Activated CD8-positive, alpha-beta memory T cell treated with anti-CD3 and anti-CD28 coated beads for 1 hour (primary cell): Measurements from ENCODE around the gene EN2.

Experiments used
- DNase-seq, 2 donors: peaks; one replicate each; pipeline ENCODE4 v3.0.0-alpha.2; 2020; ENCODE audit warnings: low read depth in 1 of 2; ENCODE audit errors: extremely low read depth in 1 of 2

Gene EN2

DNA sequence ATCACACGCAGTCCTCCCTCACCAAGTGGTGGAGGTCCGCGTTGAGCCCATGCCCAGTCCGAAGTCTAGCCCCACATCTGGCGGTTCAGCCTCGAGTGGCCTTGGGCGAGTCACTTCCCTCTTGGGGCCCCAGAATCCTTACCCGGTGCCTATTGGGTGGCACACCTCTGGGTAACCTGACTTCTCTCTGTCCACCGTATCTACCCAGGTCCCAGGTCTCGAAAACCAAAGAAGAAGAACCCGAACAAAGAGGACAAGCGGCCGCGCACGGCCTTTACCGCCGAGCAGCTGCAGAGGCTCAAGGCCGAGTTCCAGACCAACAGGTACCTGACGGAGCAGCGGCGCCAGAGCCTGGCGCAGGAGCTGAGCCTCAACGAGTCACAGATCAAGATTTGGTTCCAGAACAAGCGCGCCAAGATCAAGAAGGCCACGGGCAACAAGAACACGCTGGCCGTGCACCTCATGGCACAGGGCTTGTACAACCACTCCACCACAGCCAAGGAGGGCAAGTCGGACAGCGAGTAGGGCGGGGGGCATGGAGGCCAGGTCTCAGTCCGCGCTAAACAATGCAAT, 4.3 kb downstream of the EN2 start:
- DNase-seq, result no peak

DNA sequence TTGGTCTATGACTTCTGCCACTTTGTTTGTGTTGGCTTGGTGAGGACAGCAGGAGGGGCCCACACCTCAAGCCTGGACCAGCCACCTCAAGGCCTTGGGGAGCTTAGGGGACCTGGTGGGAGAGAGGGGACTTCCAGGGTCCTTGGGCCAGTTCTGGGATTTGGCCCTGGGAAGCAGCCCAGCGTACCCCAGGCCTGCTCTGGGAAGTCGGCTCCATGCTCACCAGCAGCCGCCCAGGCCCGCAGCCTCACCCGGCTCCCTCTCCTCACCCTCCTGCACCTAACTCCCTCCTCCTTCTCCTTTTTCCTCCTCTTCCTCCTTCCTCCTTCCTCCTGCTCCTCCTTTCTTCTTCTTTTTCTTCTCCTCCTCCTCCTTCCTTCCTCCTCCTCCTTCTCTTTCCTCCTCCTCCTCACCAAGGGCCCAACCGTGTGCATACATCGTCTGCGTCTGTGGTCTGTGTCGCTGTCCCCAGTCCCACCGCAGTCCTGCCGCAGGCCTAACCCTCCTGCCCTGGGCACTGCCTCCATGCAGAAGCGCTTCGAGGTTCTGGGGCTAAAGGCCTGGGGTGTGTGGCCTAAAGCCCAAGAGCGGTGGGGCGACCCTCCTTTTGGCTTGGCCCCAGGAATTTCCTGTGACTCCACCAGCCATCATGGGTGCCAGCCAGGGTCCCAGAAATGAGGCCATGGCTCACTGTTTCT, 5.3 kb downstream of the EN2 start:
- DNase-seq, result no peak

GRCh38 chr7:155464183-155464582, 6.3 kb downstream of the EN2 start:
- DNase-seq, result no peak

DNA sequence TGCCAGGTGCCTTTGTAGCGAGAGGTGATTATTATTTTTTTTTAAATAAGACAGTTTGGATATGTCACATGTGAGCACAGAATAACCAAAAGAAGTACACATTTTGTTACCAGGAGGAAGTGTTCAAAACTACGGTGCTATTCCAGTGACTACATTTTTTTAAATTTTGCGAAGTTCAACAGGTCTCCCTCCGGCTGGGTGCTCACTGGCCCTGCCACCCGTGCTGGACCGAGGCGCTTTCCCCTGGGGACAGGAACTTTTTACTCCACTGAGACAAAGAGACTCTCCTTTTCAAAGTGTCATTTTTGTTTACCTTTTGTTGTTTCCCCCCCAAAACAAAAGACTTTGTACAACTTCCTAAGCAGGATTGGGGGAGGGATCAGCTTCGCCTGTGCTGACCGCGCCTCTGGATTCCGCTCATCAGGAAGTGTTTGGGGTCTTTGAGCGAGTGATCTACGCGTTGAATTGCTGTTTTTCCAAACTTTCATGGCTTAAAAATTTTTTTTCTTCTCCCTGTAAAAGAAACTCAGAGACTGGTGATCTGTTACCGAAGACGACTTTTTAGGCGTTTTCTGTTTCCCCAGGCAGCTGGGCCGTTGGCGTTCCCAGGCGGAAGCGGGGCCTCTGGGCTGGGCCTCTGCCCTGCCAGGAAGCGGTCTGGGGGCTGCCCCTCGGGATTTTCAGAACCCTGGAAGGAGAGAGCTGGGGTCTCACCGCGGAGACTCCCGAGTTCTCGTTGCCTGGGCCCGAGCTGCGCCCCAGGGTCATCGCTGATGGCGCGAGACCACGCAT, 7.2 kb downstream of the EN2 start:
- no peak for DNase-seq

GRCh38 chr7:155465761-155466141, 7.8 kb downstream of the EN2 start:
- no peak for DNase-seq

- DNase-seq, result no peak
Observed at GRCh38 chr7:155466142-155466813, 8.3 kb downstream of the EN2 start.

DNA sequence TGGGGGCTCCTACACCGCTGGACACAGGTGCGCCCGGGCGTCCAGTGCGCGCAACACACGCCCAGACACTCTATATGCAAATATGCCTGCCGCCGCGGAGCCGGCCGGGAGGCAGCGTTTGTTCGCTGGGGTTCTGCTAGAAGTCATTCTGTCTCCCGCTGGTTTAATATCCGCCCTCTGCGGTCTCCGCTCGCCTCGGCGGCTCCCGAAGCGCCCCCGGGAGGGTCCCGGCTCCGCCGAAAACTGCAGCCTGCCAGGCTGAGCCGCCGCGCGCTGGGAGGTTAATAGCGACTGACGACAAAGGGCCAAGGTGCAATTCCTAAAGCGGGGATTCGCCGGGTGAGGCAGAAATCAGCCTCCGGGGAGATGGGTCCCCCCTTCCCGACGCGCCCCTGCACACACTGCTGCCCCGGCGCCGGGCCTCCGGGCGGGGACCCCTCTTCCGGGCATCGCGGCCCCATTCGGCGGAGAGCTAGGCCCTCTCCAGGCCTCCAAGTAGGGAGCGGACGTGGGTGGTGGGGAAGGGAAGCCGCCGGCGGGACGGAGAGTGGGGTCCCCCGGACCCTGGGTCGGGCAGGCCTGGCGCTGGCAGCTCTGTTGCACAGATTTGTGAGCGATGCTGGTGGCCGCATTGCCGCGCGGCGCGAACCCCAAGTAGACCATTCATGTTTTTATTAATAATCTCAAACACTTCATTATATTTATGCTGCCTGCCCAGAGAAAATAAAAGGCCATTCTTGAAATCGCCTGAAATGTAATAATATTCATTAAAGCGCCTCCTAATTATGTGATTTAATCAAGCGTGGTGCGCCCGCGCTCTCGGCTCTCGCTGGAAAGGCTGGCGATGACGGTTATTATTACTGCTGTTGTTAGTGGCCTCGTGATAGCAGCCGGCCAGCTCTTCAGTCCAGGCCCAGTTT, 9.1 kb downstream of the EN2 start:
- no peak for DNase-seq

- DNase-seq, result no peak
Observed at GRCh38 chr7:155467846-155468784, 10.2 kb downstream of the EN2 start.

DNA sequence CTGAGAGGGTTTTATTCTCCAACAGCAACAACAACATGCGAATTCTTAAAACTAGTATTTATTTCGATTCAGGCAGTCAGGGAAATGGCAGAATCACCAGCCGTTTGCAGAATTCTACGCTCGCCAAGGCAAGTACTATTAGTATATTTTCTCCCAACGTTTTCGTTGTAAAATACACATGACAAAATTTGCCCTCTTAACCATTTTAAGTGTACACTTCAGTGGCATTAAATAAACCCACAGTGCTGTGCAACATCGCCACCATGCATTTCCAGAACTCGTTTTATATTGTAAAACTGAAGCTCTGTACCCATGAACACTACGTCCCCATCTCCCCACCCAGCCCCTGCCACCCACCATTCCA, 10.8 kb downstream of the EN2 start:
- no peak for DNase-seq

- DNase-seq, result no peak
Observed at GRCh38 chr7:155469311-155470185, 11.6 kb downstream of the EN2 start.

DNA sequence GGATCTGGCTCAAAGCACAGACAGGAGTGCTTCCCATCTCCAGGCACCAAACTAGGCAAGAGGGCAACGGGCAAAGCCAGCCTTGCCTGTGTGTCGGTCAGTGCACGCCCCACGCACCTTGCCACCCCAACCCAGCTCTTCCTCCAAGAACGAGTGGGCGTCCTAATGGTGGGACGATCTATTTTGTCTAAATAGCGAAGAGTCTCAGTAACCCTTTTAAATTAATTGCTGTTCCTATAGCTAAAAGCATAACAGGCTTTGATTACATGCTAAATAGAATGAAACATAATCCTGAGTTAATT, 12.2 kb downstream of the EN2 start:
- no peak for DNase-seq

GRCh38 chr7:155470686-155471638, 13.0 kb downstream of the EN2 start:
- no peak for DNase-seq

GRCh38 chr7:155471718-155472117, 13.8 kb downstream of the EN2 start:
- DNase-seq, result no peak

- no peak for DNase-seq
Observed at GRCh38 chr7:155477476-155477875, 19.5 kb downstream of the EN2 start.

- no peak for DNase-seq
Observed at GRCh38 chr7:155481764-155482163, 23.8 kb downstream of the EN2 start.

GRCh38 chr7:155482511-155483183, 24.7 kb downstream of the EN2 start:
- no peak for DNase-seq

- no peak for DNase-seq
Observed at GRCh38 chr7:155483245-155483644, 25.3 kb downstream of the EN2 start.
